H1 (cell line): Measurements from ENCODE around the gene RNF220. TPM values are rescaled to one million over a fixed set of nuclear protein-coding genes. Genes with fewer than 3 reads are reported as not detected.

Source experiments
- CTCF ChIA-PET: fragments of 300-600 bp; sonication (Branson Sonifier 250); formaldehyde crosslinking; loops from one replicate; lab custom pipeline; 2021; ENCODE audit not compliant: partially characterized antibody; lab: Charles Lee
- POLR2A ChIA-PET: fragments of 300-600 bp; sonication (Branson Sonifier 250); formaldehyde crosslinking; loops from one replicate; lab custom pipeline; 2021; ENCODE audit warnings: inconsistent platforms; ENCODE audit not compliant: partially characterized antibody; lab: Charles Lee
- DNase-seq, 2 experiments: peaks; one replicate each; pipeline versions ENCODE4 v3.0.0 to v3.0.0-alpha.2; 2010 to 2022; ENCODE audit warnings: low spot score in 2 of 2, low read depth in 1 of 2, mixed read lengths in 1 of 2
- FAIRE-seq: peaks from 2 replicates; lab custom pipeline; 2011; peaks lifted over from hg19 to GRCh38; lab: Jason Lieb, UNC
- H2AFZ ChIP-seq: 2 replicates; pipeline ENCODE4 v1.8.1; 2012; ENCODE audit warnings: low read length, inconsistent platforms
- H2AK5ac ChIP-seq: 2 replicates; pipeline ENCODE4 v1.6.1; 2013; ENCODE audit warnings: low read depth, low read length
- H2BK120ac ChIP-seq: replicated peaks from 2 replicates; pipeline ENCODE3; 2013; ENCODE audit warnings: low read depth, low read length, inconsistent platforms
- H2BK12ac ChIP-seq: 2 replicates; pipeline ENCODE4 v1.6.1; 2013; ENCODE audit warnings: low read depth, low read length
- H2BK15ac ChIP-seq: 2 replicates; pipeline ENCODE4 v1.6.1; 2013; ENCODE audit warnings: low read length
- H2BK20ac ChIP-seq: 2 replicates; pipeline ENCODE4 v1.6.1; 2013; ENCODE audit warnings: low read length
- H2BK5ac ChIP-seq: 2 replicates; pipeline ENCODE4 v1.6.1; 2013; ENCODE audit warnings: low read depth, low read length
- H3K14ac ChIP-seq: 2 replicates; pipeline ENCODE4 v1.6.1; 2013; ENCODE audit warnings: inconsistent platforms; ENCODE audit not compliant: insufficient read length
- H3K18ac ChIP-seq: 2 replicates; pipeline ENCODE4 v1.6.1; 2013; ENCODE audit warnings: low read length; ENCODE audit errors: extremely low read depth
- H3K23ac ChIP-seq: 2 replicates; pipeline ENCODE4 v1.6.1; 2013; ENCODE audit warnings: inconsistent platforms; ENCODE audit not compliant: insufficient read length
- H3K23me2 ChIP-seq: 2 replicates; pipeline ENCODE4 v1.6.1; 2013; ENCODE audit warnings: low read depth, low read length
- H3K27ac ChIP-seq: 2 replicates; pipeline ENCODE4 v1.6.1; 2011; ENCODE audit warnings: low read depth, low read length, inconsistent platforms
- H3K27me3 ChIP-seq, 4 experiments: replicated peaks in 1 of 4; 1 replicate in 1 of 4; 2 replicates in 3 of 4; pipeline versions ENCODE4 v1.6.1 to v1.8.1; 2011 to 2013; ENCODE audit warnings: low read length in 3 of 4, mild to moderate bottlenecking in 3 of 4, inconsistent platforms in 2 of 4, mixed read lengths in 2 of 4, moderate library complexity in 1 of 4; ENCODE audit not compliant: control insufficient read depth in 3 of 4, insufficient read depth in 3 of 4; ENCODE audit errors: extremely low read depth in 1 of 4
- H3K36me3 ChIP-seq, 4 experiments: 2 replicates each; pipeline versions ENCODE4 v1.6.1 to v1.8.1; 2011 to 2013; ENCODE audit warnings: mild to moderate bottlenecking in 4 of 4, low read length in 3 of 4, moderate library complexity in 2 of 4, control low read depth in 1 of 4, inconsistent platforms in 1 of 4; ENCODE audit not compliant: insufficient read depth in 4 of 4, control insufficient read depth in 2 of 4
- H3K4ac ChIP-seq: replicated peaks from 2 replicates; pipeline ENCODE3; 2013; ENCODE audit warnings: low read length, low read depth, mixed read lengths, inconsistent platforms; ENCODE audit not compliant: insufficient read length
- H3K4me1 ChIP-seq, 4 experiments: replicated peaks in 1 of 4; 1 replicate in 1 of 4; 2 replicates in 3 of 4; pipeline versions ENCODE4 v1.6.1 to v1.8.1; 2011 to 2013; ENCODE audit warnings: low read length in 3 of 4, inconsistent platforms in 2 of 4, mixed read lengths in 1 of 4; ENCODE audit not compliant: insufficient read depth in 4 of 4, control insufficient read depth in 3 of 4
- H3K4me2 ChIP-seq, 2 experiments: 2 replicates each; pipeline versions ENCODE4 v1.6.1 to v1.8.1; 2011 to 2013; ENCODE audit warnings: low read depth in 2 of 2, low read length in 2 of 2, control low read depth in 1 of 2, inconsistent platforms in 1 of 2, mild to moderate bottlenecking in 1 of 2; ENCODE audit not compliant: insufficient read depth in 1 of 2
- H3K4me3 ChIP-seq, 4 experiments: fragments of 200-600, 300-600 bp in 1 of 4; sonication (generic), shearing (Covaris generic), sonication (Bioruptor Twin) in 1 of 4; 2 replicates each; pipeline versions ENCODE4 v1.5.1 to v1.8.1; 2011 to 2016; ENCODE audit warnings: low read length in 4 of 4, low read depth in 3 of 4, control low read depth in 2 of 4, inconsistent platforms in 2 of 4, mild to moderate bottlenecking in 2 of 4, mixed read lengths in 1 of 4, moderate library complexity in 1 of 4; ENCODE audit not compliant: insufficient read depth in 2 of 4; ENCODE audit errors: extremely low read depth in 1 of 4
- H3K56ac ChIP-seq: replicated peaks from 2 replicates; pipeline ENCODE3; 2013; ENCODE audit warnings: low read depth, mild to moderate bottlenecking, mixed read lengths, low read length, inconsistent platforms; ENCODE audit not compliant: insufficient read length
- H3K79me1 ChIP-seq: 2 replicates; pipeline ENCODE4 v1.6.1; 2013; ENCODE audit warnings: low read depth, low read length, control low read depth
- H3K79me2 ChIP-seq, 2 experiments: 2 replicates each; pipeline versions ENCODE4 v1.6.1 to v1.8.1; 2012 to 2013; ENCODE audit warnings: low read length in 2 of 2, mild to moderate bottlenecking in 2 of 2, inconsistent platforms in 1 of 2; ENCODE audit not compliant: insufficient read depth in 2 of 2, control insufficient read depth in 1 of 2
- H3K9ac ChIP-seq, 4 experiments: replicated peaks in 1 of 4; 1 replicate in 1 of 4; 2 replicates in 3 of 4; pipeline versions ENCODE4 v1.6.1 to v1.8.1; 2011 to 2013; ENCODE audit warnings: low read depth in 3 of 4, low read length in 3 of 4, control low read depth in 2 of 4, mild to moderate bottlenecking in 2 of 4, moderate library complexity in 2 of 4, inconsistent platforms in 1 of 4; ENCODE audit errors: extremely low read depth in 1 of 4
- H3K9me3 ChIP-seq, 2 experiments: 2 replicates each; pipeline versions ENCODE4 v1.6.1 to v1.8.1; 2012 to 2013; ENCODE audit warnings: mild to moderate bottlenecking in 2 of 2, moderate library complexity in 2 of 2, control low read depth in 1 of 2, inconsistent platforms in 1 of 2, low read depth in 1 of 2, low read length in 1 of 2, mixed read lengths in 1 of 2; ENCODE audit not compliant: insufficient read depth in 2 of 2
- H4K20me1 ChIP-seq, 2 experiments: replicated peaks in 1 of 2; 2 replicates each; pipeline versions ENCODE3 to v1.8.1; 2011 to 2013; ENCODE audit warnings: inconsistent platforms in 2 of 2, low read length in 2 of 2, mild to moderate bottlenecking in 1 of 2; ENCODE audit not compliant: insufficient read depth in 2 of 2, control insufficient read depth in 1 of 2
- H4K5ac ChIP-seq: 2 replicates; pipeline ENCODE4 v1.6.1; 2013; ENCODE audit warnings: low read length, low read depth, mixed read lengths, inconsistent platforms; ENCODE audit not compliant: insufficient read length
- H4K8ac ChIP-seq: 2 replicates; pipeline ENCODE4 v1.8.0; 2013; ENCODE audit warnings: mild to moderate bottlenecking, moderate library complexity, low read length, inconsistent platforms; ENCODE audit not compliant: insufficient read depth; ENCODE audit errors: extremely low read depth
- H4K91ac ChIP-seq: replicated peaks from 2 replicates; pipeline ENCODE3; 2013; ENCODE audit warnings: low read length, mixed read lengths, inconsistent platforms; ENCODE audit not compliant: insufficient read length
- FOSL1 ChIP-seq: IDR thresholded peaks from 2 replicates; pipeline ENCODE4 v1.6.1; 2011; ENCODE audit warnings: mild to moderate bottlenecking, low read depth, low read length, moderate library complexity; ENCODE audit not compliant: insufficient read depth
- KDM1A ChIP-seq: fragments of 200-600, 300-600 bp; sonication (generic); IDR thresholded peaks from 2 replicates; pipeline ENCODE4 v1.7.1; 2016; ENCODE audit warnings: mild to moderate bottlenecking, low read length, borderline replicate concordance
- NRF1 ChIP-seq: IDR thresholded peaks from 2 replicates; pipeline ENCODE4 v1.6.1; 2011; ENCODE audit warnings: mild to moderate bottlenecking, low read depth, low read length, improper control_type of control experiment
- PHF8 ChIP-seq: fragments of 200-600 bp; sonication (generic); conservative IDR thresholded peaks from 2 replicates; pipeline ENCODE4 v1.7.1; 2012; ENCODE audit warnings: low read depth, mild to moderate bottlenecking, inconsistent platforms, low read length, moderate library complexity
- SRF ChIP-seq: IDR thresholded peaks from 2 replicates; pipeline ENCODE4 v1.6.1; 2011; ENCODE audit warnings: mild to moderate bottlenecking, low read depth, low read length, moderate library complexity
- WGBS, 2 experiments: shearing (Covaris generic) in 1 of 2; methylation state at CpG; one replicate each; pipeline versions ENCODE4 v1.1.6 to v1.1.7; 2013 to 2015; ENCODE audit warnings: low lambda C conversion rate in 2 of 2, mixed read lengths in 2 of 2, inconsistent platforms in 1 of 2, low coverage in 1 of 2, missing lambda C conversion rate in 1 of 2; ENCODE audit not compliant: insufficient replicate concordance in 2 of 2, insufficient coverage in 1 of 2, insufficient read length in 1 of 2; ENCODE audit errors: extremely low coverage in 1 of 2, missing lambda C conversion rate in 1 of 2; 5-methylcytosine and 5-hydroxymethylcytosine counted together
- polyA plus RNA-seq, 7 experiments: library from polyadenylated mRNA; depleted of rRNA in 3 of 7; stranded (reverse) in 5 of 7; unstranded in 2 of 7; fragments of >200 nt in 5 of 7; fragments of 200-250 nt in 2 of 7; gene quantifications; 1 replicate in 5 of 7; 2 replicates in 1 of 7; 4 replicates in 1 of 7; pipeline versions ENCODE4 v1.2.1 to v1.2.3, GENCODE V29; 2011 to 2013; ENCODE audit warnings: missing spikeins in 2 of 7, mixed read lengths in 2 of 7
- total RNA-seq: library from RNA; stranded (reverse); fragmentation: NEBNext Ultra II Directional; extraction: Animal tissue kit (Norgen Biotek cat#: 25700); gene quantifications from 2 replicates; pipeline ENCODE4 v1.2.1, GENCODE V29; 2021
- TF ChIP-seq, protein P1 (sequence below): IDR thresholded peaks from 2 replicates; pipeline ENCODE4 v1.6.1; 2012; ENCODE audit warnings: inconsistent platforms

RNF220 gene
- total and polyA plus RNA-seq, 2 of the 8 experiments (the other 6 are each of a cell fraction or from before 2014, with no cell fraction given): 123 to 160 TPM

DNA sequence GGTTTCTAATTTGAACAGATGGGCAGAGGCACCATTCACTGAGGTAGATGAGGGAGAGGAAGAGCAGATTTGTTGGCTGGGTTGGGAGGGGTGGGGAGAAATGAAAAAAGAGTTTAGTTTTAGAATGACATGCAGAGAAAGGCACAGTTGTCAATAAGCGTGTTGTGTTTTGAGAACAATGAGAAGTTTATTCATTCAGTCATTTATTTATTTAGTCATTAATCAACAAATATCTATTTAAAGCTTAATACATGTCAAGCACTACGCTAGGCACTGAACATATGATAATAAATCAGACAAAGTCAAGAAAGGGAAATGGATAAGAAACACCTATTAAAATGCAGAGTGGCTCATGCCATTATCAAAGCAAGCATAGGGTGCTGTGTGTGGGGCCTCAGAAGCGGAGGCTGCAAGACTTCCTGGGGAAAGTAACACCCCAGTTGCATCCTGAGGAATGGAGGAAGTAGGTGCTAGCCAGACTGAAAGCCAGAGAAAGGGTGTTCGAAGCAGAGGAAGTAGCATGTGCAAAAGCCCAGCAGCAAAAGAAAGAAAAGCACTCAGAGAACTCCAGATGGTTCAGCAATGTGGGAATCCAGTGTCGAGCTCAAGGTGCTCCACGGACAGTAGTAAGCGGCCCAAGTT lies 114.1 kb downstream of the RNF220 start:
- Histone ChIP-seq H2BK15ac (no peak overlapping the region), H3K4ac (no peak overlapping the region), H3K9me3 (no peaks in the 10 kb centered on the region), H2BK12ac (peak overlapping the region; percentile 46; the same call in 1 of the 2 replicates), H3K27me3 (no peaks in the 10 kb centered on the region), H2AFZ (no peak overlapping the region), H3K56ac (no peak overlapping the region), H2BK120ac (no peak overlapping the region), H3K14ac (no peak overlapping the region), H3K23me2 (peaks cover 7% of the 10 kb centered on the region; the same call in 1 of the 2 replicates), H4K8ac (no peak overlapping the region), H3K23ac (no peak overlapping the region), H3K79me1 (no peaks in the 10 kb centered on the region; the same call in 1 of the 2 replicates), H3K4me3 (no peak overlapping the region), H3K4me2 (no peak overlapping the region), H2BK5ac (no peak overlapping the region), H3K27ac (no peak overlapping the region), H3K36me3 (no peaks in the 10 kb centered on the region), H3K79me2 (no peaks in the 10 kb centered on the region), H3K4me1 (peaks cover 9 to 19% (median 13%) of the 10 kb centered on the region in 4 experiments), H4K5ac (no peak overlapping the region), H2BK20ac (no peak overlapping the region), H3K9ac (no peak overlapping the region), H3K18ac (no peak overlapping the region), H2AK5ac (peak overlapping the region; percentile 56; the same call in 1 of the 2 replicates), H4K91ac (no peak overlapping the region), H4K20me1 (no peaks in the 10 kb centered on the region)
- FAIRE-seq: no peak
- WGBS, 2 experiments: 89% methylated on average over 7 of the region's 7 CpGs; no CpG with 5 or more reads in 1 of the 2 experiments
- CTCF ChIA-PET: interaction anchor here (0.9 to 1.4 kb wide), 3 partner anchors 9 to 166 kb away, joined by 3 to 4 read pairs (median 3); no protein-coding TSS in a partner anchor
- TF ChIP-seq, protein P1, sequence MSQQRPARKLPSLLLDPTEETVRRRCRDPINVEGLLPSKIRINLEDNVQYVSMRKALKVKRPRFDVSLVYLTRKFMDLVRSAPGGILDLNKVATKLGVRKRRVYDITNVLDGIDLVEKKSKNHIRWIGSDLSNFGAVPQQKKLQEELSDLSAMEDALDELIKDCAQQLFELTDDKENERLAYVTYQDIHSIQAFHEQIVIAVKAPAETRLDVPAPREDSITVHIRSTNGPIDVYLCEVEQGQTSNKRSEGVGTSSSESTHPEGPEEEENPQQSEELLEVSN: no peak
- TF ChIP-seq FOSL1 (no peak), PHF8 (no peak), NRF1 (no peak), KDM1A (no peak), SRF (no peak)
- POLR2A ChIA-PET: no interaction called here
- no peak for DNase-seq
